NCI-H187 (cell line): ENCODE results near the gene EDEM2.
"Not testable (repeated sequence)": the region's sequence is repeated elsewhere in the genome, so short reads cannot be mapped to it uniquely, and the experiment has no call there.

Experiments used
- DNase-seq, 2 experiments: peaks; one replicate each; lab custom pipeline; 2025; lab: John Stamatoyannopoulos, UW

EDEM2 gene

GRCh38 chr20:35087355-35087754 is 59.8 kb downstream of the EDEM2 start:
- no peak for DNase-seq

- DNase-seq: no peak
These were observed 61.5 kb downstream of the EDEM2 start for GRCh38 chr20:35085477-35086225.

DNA sequence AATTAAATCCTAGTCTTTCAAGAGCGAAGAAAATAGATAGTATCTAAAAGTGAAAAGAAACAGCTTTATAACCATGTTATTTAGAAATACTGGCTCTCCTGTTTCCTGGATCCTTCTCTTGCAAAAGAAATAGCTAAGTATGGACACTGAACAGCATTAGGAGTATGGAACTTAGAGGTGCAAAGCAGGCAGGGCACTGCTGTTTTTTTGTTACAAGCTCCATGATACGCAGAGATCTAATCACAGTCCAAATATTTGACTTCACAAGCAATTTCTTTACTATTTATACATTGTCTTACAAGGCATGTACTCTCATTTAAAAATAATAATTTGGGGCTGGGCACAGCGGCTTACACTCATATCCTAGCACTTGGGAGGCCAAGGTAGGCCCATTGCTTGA is 62.1 kb downstream of the EDEM2 start:
- DNase-seq: no peak

GRCh38 chr20:35080348-35080642 is 66.8 kb downstream of the EDEM2 start:
- not testable (repeated sequence) for DNase-seq

DNA sequence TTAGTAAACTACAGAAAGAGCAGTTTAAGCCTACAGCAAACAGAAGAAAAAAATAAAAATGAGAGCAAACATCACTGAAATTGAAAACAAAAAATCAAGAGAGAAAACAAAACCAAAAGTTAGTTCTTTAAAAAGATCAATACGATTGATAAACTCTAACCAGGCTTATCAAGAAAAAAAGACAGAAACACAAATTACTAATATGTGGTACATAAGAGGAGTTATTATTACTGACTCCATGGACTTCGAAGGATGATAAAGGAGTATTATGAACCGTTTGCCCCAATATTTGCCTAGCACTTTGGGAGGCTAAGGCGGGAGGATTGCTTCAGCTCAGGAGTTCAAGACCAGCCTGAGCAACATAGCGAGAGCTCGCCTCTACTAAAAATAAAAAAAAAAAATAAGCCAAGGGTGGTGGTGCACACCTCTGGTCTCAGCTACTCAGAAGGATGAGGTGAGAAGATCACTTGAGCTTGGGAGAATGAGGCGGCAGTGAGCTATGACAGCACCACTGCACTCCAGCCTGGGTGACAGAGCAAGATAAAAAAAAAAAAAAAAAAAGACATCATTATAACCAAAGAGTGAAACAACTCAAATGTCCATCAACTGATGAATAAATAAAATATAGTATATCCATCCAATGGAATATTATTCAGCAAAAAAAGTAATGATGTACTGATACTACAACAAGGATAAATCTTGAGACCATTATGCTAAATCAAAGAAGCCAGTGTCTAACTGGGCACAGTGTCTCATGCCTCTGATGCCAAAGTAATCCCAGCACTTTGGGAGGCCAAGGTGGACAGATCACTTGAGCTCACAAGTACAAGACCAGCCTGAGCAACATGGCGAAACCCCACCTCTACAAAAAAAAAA is 67.4 kb downstream of the EDEM2 start:
- DNase-seq: no peak

DNA sequence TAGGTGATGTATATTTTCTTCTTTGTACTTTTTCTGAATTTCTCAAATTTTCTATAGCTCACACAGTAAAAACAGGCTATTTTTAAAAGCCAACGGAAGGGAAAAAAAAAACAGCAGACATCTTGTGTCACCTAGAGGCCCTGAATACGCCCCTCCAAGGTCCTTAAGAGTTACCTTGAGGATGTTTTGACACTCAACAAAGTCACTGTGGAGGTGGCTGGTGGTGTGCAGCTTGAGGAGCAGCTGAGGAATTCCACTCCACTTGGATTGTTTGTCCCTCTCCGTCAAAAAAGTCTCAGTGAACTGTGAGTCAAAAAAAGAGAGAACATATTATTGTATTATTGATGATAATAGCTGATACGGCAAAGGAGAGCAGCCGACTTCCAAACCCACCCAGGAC is 69.3 kb downstream of the EDEM2 start:
- DNase-seq: no peak

- no peak for DNase-seq
These were observed 69.8 kb downstream of the EDEM2 start for GRCh38 chr20:35077341-35077740.

DNA sequence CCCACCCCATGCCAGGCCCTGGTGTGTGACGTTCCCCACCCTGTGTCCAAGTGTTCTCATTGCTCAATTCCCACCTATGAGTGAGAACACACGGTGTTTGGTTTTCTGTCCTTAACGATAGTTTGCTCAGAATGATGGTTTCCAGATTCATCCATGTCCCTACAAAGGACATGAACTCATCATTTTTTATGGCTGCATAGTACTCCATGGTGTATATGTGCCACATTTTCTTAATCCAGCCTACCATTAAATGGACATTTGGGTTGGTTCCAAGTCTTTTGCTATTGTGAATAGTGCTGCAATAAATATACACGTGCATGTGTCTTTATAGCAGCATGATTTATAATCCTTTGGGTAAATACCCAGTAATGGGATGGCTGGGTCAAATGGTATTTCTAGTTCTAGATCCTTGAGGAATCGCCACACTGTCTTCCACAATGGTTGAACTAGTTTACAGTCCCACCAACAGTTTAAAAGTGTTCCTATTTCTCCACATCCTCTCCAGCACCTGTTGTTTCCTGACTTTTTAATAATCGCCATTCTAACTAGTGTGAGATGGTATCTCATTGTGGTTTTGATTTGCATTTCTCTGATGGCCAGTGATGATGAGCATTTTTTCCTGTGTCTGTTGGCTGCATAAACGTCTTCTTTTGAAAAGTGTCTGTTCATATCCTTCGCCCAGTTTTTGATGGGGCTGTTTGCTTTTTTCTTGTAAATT is 75.5 kb downstream of the EDEM2 start:
- DNase-seq: not testable (repeated sequence)

- DNase-seq: no peak
These were observed 80.9 kb downstream of the EDEM2 start for GRCh38 chr20:35066194-35066593.
